Testis (tissue), 3 donors: ENCODE results near the gene HORMAD2. TPM values are rescaled to one million over a fixed set of nuclear protein-coding genes. Genes with fewer than 3 reads are reported as not detected.
"Not testable (repeated sequence)": the region's sequence is repeated elsewhere in the genome, so short reads cannot be mapped to it uniquely, and the experiment has no call there.

Source experiments
- DNase-seq: peaks from one replicate; pipeline ENCODE4 v3.0.0-alpha.2; 2019
- H3K27ac ChIP-seq, 2 donors: fragments of 200-600 bp; sonication (generic); one replicate each; pipeline ENCODE4 v1.5.1; 2019
- H3K27me3 ChIP-seq: fragments of 200-600 bp; sonication (generic); one replicate; pipeline ENCODE4 v1.5.1; 2019
- H3K36me3 ChIP-seq: fragments of 200-600 bp; sonication (generic); one replicate; pipeline ENCODE4 v1.5.1; 2017; ENCODE audit warnings: low read depth; ENCODE audit errors: missing control alignments
- H3K4me1 ChIP-seq: fragments of 200-600 bp; sonication (generic); one replicate; pipeline ENCODE4 v1.5.1; 2019
- H3K4me3 ChIP-seq, 2 donors: fragments of 200-600 bp; sonication (generic); one replicate each; pipeline ENCODE4 v1.5.1; 2017 to 2019
- H3K9me3 ChIP-seq: fragments of 200-600 bp; sonication (generic); one replicate; pipeline ENCODE4 v1.5.1; 2017
- POLR2A ChIP-seq: fragments of 450-650 bp; IDR thresholded peaks from one replicate; pipeline ENCODE4 v1.6.1; 2017; ENCODE audit warnings: antibody characterized with exemption, mild to moderate bottlenecking, moderate library complexity
- WGBS, 2 donors: methylation state at CpG; one replicate each; pipeline ENCODE4 v1.1.5; 2018; 5-methylcytosine and 5-hydroxymethylcytosine counted together
- intact Hi-C: fragments of 100-400 bp; cut with DNase I; formaldehyde crosslinking; loops from one replicate; pipeline ENCODE4 v1.15.1; 2023; ENCODE audit warnings: low total_unique reads
- polyA plus RNA-seq: library from polyadenylated mRNA; stranded (reverse); fragments of 350-450 nt; fragmentation: Illumina TruSeq; extraction: RNeasy Lipid Tissue Mini Kit (QIAGEN cat#74804); gene quantifications from one replicate; pipeline ENCODE4 v1.2.3, GENCODE V29; 2014; ENCODE audit warnings: low read depth, low replicate concordance; ENCODE audit not compliant: insufficient read depth
- total RNA-seq, 2 donors: library from RNA; depleted of rRNA; stranded (reverse); fragments of >200 nt; gene quantifications; one replicate each; pipeline ENCODE4 v1.2.3, GENCODE V29; 2016
- TF ChIP-seq, protein P1 (sequence below), 3 experiments: fragments of 450-650 bp in 2 of 3; fragments of 200-600 bp in 1 of 3; sonication (generic) in 1 of 3; IDR thresholded peaks; one replicate each; pipeline ENCODE4 v1.5.1; 2016 to 2019; ENCODE audit warnings: antibody characterized with exemption in 3 of 3, mild to moderate bottlenecking in 2 of 3, moderate library complexity in 1 of 3

The HORMAD2 gene
- total and polyA plus RNA-seq, 3 donors from 2014 or later: 14.7 to 45.2 (median 24.2) TPM

DNA sequence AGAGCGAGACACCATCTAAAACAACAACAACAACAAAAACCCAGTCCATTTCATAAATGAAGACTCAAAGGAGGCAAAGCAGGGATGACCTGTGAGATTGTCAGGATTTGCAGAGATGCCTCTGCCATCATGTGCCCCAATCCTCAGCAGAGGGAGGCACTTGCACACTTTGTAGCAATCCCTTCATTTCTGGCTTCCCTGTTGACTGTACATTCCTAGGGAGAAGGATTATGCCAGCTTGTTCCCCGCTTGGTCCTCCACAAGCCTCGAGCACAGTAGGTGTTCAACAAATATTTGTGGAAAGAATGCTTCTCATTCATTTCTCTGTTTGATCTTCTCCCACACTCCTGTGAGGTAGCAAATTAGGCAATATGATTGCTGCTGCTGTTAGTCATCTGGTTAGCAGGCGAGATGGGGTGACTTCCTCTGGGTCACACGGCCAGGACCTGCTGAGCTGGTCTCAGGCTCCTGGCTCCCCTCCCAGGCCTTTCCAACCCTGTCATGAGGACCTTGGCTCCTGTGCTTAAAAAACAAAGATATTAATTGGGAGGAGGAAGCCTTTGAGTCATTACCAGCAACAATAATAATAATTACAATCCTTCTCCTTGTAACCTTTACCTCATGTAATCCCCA is 132.2 kb downstream of the HORMAD2 start:
- H3K9me3 ChIP-seq: no peaks in the 10 kb centered on the region

DNA sequence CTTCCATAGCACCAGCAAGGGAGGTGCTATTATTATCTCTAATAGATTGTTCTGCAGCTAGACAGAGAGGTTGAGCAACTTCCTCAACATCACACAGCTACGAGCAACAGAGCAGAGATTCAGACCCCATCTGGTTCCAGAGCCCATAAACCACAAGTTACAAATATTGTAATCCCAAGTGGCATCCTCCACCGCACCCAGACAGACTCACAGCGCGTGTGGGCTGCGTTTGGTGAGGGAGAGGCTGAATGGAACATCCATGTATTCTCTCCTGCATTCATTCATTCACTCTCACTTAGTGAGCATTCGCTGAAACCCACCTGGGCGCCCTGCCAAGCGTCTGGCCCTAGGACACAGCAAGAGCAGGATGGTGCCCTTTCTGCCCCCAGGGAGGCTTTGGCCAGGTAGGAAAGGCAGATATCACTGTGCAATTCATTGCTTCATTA is 132.8 kb downstream of the HORMAD2 start:
- Histone ChIP-seq H3K27ac (no peak overlapping the region), H3K36me3 (no peaks in the 10 kb centered on the region), H3K4me3 (no peak overlapping the region), H3K27me3 (no peaks in the 10 kb centered on the region), H3K9me3 (no peaks in the 10 kb centered on the region), H3K4me1 (peaks cover 23% of the 10 kb centered on the region)
- DNase-seq: no peak
- intact Hi-C loops: no loop called here
- no peak for TF ChIP-seq POLR2A
- TF ChIP-seq, protein P1, sequence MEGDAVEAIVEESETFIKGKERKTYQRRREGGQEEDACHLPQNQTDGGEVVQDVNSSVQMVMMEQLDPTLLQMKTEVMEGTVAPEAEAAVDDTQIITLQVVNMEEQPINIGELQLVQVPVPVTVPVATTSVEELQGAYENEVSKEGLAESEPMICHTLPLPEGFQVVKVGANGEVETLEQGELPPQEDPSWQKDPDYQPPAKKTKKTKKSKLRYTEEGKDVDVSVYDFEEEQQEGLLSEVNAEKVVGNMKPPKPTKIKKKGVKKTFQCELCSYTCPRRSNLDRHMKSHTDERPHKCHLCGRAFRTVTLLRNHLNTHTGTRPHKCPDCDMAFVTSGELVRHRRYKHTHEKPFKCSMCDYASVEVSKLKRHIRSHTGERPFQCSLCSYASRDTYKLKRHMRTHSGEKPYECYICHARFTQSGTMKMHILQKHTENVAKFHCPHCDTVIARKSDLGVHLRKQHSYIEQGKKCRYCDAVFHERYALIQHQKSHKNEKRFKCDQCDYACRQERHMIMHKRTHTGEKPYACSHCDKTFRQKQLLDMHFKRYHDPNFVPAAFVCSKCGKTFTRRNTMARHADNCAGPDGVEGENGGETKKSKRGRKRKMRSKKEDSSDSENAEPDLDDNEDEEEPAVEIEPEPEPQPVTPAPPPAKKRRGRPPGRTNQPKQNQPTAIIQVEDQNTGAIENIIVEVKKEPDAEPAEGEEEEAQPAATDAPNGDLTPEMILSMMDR (IDR thresholded peaks at IDR 0.05): no peak
- WGBS, 2 donors: 76 to 83% methylated on average over 8 of the region's 8 CpGs

More for the DNA sequence above, 132.2 kb downstream of the HORMAD2 start:
- WGBS, 2 donors: 62 to 70% methylated on average over 5 of the region's 5 CpGs
- H3K27ac ChIP-seq: no peak overlapping the region
- peak; percentile 54 for DNase-seq
- no peak overlapping the region for H3K4me3 ChIP-seq
- H3K4me1 ChIP-seq: peaks cover 29% of the 10 kb centered on the region
- H3K27me3 ChIP-seq: no peaks in the 10 kb centered on the region
- TF ChIP-seq, protein P1 (IDR thresholded peaks at IDR 0.05): no peak
- no peaks in the 10 kb centered on the region for H3K36me3 ChIP-seq
- intact Hi-C loops: no loop called here

DNA sequence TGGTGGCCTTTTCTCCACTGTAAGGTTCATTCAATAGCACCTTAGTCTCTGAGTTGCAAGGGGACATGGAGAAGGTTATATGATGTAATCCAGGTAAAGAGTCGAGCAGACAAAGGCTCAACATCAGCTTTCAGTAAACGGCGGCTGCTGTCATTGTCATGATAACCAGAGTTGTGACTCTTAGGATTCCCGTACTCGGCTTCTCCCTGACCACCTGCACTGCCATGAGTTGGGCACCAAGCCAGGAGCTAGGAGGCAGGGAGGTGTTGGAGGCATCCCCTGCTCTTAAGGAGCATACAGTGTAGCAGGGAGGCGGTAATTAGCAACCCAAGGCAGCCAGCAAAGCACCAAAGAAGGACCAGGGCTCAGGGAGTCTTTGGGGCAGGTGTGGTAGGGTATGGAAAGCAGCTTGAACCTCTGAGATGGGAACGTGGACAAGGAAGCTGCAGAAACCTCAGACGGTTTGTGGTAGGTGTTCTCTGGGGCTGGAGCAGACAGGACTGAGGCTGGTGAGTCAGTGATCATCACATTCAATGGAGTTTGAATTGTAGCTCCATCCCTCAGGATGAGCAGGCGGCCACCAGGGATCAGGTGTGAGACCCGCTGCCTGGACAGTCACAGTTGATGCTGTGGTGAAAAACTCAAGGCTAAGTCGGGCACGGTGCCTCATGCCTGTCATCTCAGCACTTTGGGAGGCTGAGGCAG is 134.6 kb downstream of the HORMAD2 start:
- Histone ChIP-seq H3K9me3 (no peaks in the 10 kb centered on the region), H3K27ac (no peak overlapping the region), H3K27me3 (no peaks in the 10 kb centered on the region), H3K4me1 (peaks cover 6% of the 10 kb centered on the region), H3K4me3 (no peak overlapping the region), H3K36me3 (no peaks in the 10 kb centered on the region)
- intact Hi-C loops: no loop called here
- DNase-seq: no peak
- TF ChIP-seq, protein P1 (IDR thresholded peaks at IDR 0.05): no peak
- no peak for TF ChIP-seq POLR2A
- 73 to 76% methylated on average over 10 to 12 of the region's 12 CpGs for WGBS, 2 donors

DNA sequence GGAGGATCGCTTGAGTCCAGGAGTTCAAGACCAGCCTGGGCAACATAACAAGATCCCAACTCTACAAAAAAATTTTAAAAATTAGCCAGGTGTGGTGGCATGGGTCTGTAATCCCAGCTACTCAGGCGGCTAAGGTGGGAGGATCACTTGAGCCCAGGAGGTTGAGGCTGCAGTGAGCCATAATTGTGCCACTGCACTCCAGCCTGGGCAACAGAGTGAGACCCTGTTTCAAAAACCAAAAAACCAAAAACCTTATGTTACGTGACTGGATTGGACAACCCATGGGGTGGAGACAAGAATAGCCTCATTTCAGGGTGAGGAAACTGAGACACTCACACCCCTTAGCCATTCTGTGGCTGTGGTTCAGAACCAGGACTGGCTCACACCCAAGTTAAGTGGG is 136.0 kb downstream of the HORMAD2 start:
- H3K27ac ChIP-seq, H3K36me3 ChIP-seq, H3K4me1 ChIP-seq, H3K4me3 ChIP-seq, H3K9me3 ChIP-seq, H3K27me3 ChIP-seq, intact Hi-C loops, DNase-seq: not testable (repeated sequence)
- 92 to 95% methylated on average over 3 of the region's 3 CpGs for WGBS, 2 donors

DNA sequence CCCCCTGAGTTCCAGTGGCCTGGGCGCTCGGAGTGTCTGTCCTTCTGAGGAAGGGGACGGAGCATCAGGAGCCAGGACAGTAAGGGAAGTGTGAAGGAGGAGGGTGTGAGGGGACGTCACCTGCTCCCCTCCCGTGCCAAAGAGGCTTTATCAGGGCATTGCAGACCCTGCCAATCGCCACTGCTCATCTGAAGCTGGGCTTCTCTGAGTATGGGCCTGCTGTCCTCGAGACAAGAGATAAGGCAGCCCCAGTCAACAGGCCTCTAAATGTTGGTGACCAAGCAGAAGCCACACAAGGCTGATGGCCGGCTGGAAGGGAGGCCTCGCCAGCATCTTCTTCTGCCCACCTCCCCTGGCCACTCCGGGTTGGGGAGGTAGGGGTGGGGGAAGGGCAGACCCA is 136.4 kb downstream of the HORMAD2 start:
- WGBS, 2 donors: 71 to 78% methylated on average over 10 of the region's 10 CpGs
- no peaks in the 10 kb centered on the region for H3K27me3 ChIP-seq
- no peaks in the 10 kb centered on the region for H3K9me3 ChIP-seq
- no peak overlapping the region for H3K27ac ChIP-seq
- peaks cover 6% of the 10 kb centered on the region for H3K4me1 ChIP-seq
- H3K4me3 ChIP-seq: no peak overlapping the region
- intact Hi-C loops: no loop called here
- TF ChIP-seq, protein P1 (IDR thresholded peaks at IDR 0.05): no peak
- TF ChIP-seq POLR2A: no peak
- no peak for DNase-seq
- no peaks in the 10 kb centered on the region for H3K36me3 ChIP-seq
